Ecto neural progenitor cell (in vitro differentiated cells): Measurements from ENCODE around the gene PHF21B.
"Not testable (repeated sequence)": the region's sequence is repeated elsewhere in the genome, so short reads cannot be mapped to it uniquely, and the experiment has no call there.

Experiments
- DNase-seq: peaks from one replicate; pipeline ENCODE4 v3.0.0-alpha.2; 2018; ENCODE audit warnings: low spot score

PHF21B gene

DNA sequence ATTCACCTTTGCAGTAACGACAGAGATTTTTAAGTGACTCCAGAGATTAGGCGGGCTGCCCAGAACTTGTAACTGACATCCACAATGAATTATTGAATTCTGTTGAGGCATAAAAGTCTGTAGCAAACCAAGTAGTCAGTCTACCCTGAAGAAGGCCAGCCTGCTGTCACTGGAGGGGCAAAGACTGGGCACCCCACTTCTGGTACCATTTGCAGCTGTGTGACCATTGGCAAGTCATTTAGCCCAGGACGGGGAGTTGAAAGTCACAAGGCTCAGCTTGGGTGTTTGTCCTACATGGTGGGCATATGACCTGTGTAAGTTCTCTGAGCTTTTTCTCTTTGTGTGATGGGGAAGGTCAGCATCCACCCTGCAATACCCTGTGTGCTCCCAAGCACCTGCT is 138.0 kb downstream of the PHF21B start:
- no peak for DNase-seq

DNA sequence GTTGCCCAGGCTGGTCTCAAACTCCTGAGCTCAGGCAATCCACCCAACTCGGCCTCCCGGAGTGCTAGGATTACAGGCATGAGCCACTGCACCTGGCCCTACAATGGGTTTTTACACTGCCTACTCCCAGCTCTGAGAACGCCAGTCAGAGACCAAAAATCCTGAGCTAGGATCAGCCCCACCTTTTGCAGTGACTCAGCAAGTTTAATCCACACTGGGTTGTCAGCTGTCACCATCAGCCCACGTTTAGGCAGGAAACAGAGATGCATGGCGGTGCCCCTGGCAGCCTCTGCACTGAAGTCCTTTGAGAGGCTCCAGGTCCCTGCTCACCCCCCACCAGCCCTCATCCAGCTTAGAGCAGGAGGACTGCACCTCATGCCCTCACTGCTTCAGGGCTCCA is 139.8 kb downstream of the PHF21B start:
- DNase-seq, result no peak

DNA sequence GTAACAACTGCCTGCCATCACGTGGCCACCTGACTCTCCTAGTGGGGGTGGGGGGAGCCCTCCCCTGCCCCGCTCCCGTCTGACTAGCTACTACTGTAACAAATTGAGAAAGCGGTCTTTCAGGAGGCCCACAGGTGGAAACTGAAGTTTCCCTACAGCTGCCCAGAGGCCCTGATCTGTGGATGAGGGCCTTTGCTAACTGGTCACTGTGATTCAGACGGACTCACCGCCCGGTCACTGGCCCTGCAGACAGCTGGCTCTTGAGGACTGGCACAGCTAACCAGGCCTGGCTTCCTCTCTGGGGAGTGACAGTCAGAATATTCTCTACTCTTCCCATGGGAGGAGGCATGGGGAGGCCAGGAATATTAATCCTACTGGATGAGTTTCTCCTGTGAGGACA is 140.6 kb downstream of the PHF21B start:
- DNase-seq, result no peak

DNA sequence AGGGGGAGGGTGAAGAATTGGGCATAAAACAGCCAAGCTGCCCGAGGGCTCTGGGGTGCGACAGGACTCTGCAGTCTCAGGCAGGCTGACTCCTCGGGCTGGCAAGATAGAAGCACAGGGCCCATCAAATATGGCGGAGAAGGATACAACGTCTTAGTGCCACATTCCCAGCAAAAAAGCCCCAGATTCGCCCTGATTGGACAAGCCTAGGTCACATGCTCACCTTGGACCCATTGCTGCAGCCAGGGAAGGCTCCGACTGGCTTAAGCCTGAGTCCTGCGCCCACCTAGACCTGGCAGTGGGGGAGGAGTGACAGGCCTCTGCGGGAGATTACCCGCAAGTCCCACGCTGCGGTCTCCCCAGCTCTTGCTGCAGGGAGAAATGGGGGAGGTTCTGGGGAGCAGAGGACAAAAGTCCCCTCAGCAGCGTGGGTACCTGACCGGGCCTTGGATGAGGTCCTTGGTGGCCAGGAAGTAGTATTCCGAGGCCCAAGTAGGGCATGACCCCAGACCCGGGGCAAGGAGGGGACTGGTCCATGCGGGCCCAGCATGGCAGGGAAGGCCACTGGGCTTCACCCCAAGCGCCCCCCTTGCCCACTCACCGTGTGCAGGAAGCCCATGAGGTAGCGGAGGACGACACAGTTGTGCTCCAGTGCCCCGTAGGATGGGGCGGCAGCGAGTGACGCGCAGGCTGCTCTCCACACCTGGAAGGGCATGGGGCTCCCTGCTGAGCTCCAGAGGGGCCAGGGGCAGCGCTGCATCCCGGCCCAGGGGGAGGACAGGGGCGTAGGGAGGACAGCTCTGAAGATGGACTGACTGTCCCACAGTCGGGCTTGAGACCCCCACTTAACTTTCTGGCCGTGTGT is 144.4 kb downstream of the PHF21B start:
- no peak for DNase-seq

DNA sequence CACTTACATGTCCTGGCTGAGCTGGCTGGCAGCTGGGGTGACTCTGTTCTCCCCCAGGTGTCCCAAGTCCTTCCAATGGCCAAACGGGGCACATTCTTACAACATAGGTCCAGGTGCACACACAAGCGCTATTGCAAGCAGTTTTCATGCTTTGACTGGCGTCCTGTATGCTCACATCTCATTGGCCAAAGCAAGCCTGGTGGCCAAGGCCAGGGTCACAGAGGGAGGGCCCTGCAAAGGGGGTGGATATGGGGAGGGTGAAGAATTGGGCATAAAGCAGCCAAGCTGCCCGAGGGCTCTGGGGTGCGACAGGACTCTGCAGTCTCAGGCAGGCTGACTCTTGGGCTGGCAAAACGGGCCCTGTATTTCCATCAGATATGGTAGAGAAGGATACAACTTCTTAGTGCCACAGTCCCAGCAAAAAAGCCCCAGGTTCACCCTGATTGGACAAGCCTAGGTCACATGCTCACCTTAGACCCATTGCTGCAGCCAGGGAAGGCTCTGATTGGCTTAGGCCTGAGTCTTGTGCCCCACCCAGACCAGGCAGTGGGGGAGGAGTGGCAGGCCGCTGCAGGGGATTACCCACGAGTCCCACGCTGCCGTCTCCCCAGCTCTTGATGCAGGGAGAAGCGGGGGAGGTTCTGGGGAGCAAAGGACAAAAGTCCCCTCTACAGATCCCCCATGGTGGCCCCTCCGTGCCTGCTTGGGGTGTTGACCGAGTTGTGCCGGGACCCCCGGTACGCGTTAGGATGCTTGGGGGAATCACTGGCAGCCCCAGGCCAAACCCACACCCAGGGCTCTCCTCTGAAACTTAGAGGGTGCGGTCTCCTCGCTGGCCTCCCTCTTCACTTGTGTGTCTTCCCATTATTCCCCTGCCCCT is 146.6 kb downstream of the PHF21B start:
- no peak for DNase-seq

DNA sequence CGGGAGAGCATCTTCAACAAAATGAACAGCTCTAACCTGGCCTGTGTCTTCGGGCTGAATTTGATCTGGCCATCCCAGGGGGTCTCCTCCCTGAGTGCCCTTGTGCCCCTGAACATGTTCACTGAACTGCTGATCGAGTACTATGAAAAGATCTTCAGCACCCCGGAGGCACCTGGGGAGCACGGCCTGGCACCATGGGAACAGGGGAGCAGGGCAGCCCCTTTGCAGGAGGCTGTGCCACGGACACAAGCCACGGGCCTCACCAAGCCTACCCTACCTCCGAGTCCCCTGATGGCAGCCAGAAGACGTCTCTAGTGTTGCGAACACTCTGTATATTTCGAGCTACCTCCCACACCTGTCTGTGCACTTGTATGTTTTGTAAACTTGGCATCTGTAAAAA is 147.5 kb downstream of the PHF21B start:
- DNase-seq, result no peak

DNA sequence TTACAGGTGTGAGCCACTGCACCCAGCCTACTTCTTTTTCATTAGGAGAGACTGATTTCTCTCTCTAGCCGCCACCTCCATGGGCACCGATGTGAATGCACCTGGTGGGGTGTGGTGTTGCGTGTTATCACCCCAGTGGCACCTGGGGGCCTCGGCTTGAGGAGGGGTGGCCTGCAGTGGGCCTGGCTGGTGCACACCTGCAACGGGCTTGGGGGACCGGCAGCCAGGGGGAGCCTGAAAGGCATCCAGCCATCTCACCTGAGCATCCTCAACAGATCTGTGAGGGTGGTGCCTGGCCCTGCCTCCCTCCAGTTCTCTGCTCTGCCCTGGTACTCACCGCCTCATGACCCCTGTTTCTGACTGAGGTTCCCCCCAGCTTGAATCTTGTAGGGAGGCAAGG is 148.6 kb downstream of the PHF21B start:
- no peak for DNase-seq

DNA sequence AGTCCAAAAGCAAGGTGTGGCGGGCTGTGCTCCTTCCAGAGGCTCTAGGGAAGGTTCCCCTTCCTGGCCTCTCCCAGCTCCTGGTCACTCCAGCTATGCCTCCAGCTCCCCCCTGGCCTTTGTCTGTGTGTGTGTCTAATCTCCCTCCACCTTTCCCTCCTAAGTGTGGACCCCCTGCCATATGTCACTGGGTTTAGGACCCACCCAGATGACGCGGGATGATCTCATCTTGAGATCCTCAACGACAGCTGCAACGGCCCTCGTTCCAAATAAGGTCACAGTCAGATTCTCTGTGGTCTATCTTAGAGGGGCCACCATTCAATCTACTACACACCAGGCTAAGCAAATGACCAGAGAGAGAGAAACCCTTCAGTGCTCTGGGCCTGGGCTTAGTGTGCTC is 149.5 kb downstream of the PHF21B start:
- DNase-seq, result no peak

DNA sequence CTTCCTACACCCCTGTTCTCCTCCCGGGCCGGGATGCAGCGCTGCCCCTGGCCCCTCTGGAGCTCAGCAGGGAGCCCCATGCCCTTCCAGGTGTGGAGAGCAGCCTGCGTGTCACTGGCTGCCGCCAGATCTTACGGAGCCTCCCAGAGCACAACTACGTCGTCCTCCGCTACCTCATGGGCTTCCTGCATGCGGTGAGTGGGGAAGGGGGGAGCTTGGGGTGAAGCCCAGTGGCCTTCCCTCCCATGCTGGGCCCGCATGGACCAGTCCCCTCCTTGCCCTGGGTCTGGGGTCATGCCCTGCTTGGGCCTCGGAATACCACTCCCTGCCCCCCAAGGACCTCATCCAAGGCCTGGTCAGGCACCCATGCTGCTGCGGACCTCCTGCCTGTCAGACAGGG is 150.2 kb downstream of the PHF21B start:
- no peak for DNase-seq

DNA sequence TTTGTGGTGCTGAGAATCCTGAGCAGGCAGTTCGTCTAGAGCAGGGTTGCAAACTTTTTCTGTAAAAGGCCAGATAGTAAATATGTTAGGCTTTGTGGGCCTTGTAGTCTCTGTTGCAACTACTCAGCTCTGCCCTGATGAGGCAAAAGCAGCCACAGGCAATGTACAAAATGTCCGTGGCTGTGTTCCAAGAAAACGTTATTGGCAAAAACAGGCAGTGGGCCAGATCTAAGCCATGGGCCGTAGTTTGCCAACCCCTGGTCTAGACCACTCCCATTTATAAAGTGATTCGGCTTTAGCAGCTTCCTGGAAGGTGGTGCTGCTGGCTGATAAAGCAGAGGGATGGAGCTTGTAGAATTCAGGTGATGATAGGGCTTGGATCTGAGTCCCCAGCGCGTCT is 151.0 kb downstream of the PHF21B start:
- DNase-seq, result not testable (repeated sequence)

DNA sequence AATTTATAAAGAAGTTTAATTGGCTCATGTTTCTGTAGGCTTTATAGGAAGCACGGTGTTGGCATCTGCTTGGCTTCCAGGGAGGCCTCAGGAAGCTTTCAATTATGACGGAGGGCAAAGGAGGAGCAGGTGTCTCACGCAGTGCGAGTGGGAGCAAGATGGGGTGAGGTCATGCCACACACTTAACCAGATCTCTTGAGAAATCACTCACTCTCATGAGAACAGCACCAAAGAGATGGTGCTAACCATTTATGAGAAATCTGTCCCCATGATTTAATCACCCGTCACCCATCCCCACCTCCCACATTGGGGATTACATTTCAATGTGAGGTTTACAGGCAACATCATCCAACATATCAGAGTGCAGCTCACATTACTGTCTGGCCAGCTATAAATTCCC is 153.9 kb downstream of the PHF21B start:
- DNase-seq, result peak; percentile 19

DNA sequence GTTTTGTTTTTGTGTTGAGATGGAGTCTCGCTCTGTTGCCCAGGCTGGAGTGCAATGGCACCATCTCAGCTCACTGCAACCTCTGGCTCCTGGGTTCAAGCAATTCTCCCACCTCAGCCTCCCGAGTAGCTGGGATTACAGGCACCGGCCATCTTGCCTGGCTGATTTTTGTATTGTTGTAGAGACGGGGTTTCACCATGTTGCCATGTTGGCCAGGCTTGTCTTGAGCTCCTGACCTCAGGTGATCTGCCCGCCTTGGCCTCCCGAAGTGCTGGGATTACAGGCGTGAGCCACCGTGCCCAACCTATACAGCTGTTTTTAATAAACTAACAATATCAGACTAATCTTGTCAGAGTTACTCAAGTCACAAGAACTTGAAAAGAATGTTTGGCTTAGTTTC is 155.2 kb downstream of the PHF21B start:
- DNase-seq, result peak; percentile 4

DNA sequence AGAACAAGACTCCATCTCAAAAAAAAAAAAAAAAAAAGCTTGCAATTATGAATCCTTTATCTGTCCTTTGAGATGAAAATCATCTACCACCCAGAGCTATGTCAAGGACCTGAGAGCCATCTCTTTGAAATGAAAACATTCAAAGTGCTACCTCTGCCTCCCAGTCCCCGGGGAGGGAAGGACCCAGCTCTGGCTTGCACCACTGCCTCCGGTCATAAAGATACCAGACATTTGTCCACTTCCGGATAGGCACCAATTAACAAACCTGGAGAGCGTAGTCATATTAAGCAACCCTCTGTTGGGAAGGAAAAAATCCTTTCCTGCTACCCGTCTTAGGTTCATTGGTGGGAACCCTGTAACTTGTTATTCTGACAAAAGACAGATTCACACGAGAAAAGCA is 158.9 kb downstream of the PHF21B start:
- DNase-seq, result peak; percentile 5

DNA sequence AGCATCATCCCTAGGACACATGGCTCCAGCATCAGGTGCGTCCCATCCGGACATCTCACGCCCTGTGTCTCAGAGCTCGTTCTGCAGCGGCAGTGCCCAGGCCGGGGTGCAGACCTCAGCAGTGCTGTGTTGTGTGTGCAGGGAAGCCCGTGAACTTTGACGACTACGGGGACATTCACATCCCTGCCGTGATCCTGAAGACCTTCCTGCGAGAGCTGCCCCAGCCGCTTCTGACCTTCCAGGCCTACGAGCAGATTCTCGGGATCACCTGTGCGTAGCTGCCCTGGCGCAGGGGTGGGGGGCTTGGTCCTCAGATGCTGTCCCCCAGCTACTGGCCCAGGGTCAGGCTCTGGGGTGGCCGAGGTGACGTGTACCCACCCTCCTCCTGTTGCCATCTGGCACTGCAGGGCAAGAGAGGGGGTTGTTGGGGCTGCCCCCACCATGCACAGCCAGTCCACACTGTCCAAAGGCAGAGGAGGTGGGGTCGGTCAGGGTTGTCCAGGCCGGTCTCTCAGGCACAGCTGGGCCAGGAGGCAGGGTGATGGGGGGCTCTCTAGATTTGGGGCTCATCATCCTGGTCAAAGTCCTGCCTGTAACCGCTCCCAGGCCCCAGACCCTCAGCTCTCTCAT is 160.9 kb downstream of the PHF21B start:
- DNase-seq, result no peak

DNA sequence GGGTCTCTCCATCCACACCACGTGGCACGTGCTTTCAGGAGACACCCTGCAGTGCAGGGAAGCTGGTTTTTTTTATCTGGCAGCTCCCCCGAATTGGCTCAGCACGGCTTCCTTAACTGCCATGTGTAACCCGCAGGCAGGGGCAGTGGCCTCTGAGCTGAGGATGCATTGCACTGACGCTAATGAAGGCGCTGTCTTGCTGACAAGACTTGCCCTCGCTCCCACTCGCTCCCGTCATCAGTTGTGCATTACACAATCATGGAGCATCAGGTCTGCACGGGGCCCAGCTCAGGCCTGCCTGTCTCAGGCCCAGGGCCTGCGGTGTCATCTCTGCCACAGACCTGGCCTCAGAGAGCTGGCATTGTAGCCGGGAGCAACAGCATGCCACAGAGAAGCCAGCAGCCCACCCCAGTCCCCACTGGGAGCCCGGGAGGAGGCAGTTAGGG is 161.5 kb downstream of the PHF21B start:
- no peak for DNase-seq

DNA sequence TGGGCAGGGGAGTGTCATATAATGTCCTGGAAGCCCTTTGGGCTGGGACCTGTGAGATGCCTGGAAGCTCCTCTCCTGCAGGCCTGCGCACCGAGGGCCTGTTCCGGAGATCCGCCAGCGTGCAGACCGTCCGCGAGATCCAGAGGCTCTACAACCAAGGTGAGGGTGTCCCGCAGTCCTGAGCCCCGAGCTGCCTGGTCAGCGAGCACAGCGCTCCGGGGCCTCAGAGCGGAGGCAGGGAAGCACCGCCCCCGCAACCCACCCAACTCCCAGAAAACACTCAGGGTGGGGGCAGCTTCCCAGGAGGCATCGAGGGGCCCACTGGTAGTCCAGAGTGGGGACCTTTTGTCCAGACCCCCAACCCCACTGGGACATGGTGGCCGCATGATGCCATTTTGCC is 161.9 kb downstream of the PHF21B start:
- no peak for DNase-seq

DNA sequence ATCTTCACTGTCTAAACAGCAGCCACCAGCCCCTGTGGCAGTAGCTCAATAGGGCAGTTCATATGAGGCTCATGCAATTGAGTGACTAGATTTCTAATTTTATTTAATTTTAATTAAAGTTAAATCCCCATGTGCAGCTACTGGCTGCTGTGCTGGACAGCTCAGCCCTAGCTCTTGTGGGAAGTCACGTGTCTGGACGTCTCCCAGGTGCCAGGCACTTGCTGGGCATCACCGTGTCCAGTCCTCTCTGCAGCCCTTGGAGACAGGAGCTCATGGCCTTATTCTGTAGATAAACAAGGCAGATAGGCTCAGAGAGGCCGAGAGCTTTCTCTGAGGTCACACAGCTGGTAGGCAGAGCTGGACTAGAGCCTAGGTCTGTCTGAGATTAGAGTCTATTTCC is 162.4 kb downstream of the PHF21B start:
- DNase-seq, result no peak

DNA sequence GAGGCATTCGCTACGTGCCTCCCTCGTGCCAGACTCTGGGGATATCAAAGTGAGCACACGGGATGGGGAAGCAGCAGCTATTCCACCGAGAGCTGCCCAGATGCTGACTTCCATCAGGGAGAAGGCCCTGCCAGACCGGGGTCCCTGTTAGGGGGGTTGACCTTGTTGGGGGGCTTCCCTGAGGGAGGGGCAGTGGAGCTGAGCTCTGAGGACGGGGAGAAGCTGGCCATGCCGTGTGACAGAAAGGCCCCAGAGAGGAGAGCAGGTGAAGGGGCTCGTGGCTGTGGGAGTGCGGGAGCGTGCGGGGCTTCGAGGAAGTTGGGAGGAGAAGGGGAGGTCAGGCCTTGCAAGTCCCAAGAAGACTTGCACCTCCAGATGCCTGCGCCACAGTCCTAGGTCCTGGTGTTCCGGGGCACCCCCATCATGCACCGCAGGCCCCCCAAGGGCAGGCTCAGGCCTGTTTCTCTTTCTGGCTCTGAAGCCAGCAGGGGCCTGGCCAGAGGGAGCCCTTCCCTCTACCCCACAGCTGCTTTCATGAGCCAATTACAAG is 163.0 kb downstream of the PHF21B start:
- no peak for DNase-seq

DNA sequence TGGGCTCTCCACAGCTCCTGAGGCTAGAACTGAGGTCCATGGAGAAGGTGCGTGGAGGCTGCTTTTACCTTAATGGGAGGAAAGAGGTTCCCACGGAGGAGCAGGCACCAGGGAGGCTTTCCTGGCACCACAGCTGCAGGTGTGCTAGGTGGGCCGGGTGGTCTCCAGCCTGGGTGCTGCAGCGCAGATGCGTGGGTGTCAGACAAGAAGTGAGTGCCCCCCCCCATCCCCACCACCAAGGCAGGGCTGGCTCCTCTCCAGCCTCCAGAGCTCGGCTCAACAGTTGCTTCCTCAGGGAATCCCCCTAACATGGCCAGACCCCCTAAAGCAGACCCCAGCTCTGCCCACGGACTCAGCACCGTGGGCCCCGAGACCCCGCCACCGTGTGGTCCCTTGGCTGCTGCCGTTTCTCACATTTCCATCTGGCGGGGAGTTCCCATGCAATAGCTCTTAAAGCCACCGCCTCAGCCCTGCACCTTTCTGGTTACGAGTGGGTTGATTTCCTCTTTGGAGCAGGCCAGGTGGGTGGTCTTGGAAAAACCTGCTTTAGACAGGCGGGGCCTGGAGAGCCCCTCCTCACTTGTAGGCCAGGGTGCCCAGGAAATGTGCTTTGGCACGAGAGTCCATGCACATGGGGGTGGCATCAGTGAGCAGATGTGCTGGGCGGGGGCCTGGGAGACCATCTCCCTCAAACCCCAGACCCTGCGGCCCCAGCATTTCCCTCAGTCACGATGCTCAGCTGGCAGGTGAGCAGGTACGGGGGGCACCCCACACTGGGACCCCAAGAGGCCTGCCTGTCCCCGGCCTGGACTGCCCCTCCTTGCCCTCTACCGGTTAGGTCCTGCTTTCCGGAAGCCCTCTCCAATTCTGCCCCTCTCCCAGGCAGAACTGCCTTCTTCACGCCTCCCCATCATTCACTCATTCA is 163.7 kb downstream of the PHF21B start:
- DNase-seq, result no peak

DNA sequence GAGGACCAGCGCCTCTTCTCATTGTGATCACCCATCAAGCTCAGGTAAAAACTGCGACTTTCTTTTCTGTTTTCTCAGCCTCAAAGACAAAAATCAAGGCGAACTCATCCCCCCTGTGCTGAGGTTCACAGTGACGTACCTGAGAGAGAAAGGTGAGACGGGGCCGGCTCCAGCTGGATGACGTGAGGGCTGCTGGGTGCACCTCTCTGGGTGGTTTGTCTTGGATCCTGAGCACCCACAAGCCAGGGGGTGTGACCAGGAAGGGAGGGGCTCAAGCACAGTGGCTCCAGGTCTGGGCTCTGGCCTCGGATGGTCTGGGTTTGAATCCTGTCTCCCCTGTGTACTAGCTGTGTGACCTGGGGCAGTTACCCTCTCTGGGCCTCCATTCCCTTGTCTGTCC is 164.6 kb downstream of the PHF21B start:
- DNase-seq, result no peak

DNA sequence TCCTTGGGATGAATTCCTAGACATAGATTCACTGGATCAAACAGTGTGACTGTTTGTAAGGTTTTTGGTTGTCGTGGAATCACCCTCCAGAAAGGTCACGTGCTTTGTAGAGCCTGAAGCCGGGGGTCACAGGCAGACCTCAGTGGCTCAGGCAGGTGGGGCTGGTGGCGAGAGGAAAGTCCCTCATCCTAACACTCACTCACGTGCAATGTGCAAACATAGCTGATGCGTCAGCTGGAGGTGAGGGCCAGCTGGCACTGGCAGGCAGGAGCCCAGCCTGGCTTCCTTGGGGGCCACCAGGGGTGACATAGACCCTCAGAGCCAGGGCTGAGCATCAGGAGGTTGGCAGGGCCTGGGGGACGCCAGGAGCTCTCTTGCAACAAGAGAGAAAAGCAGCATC is 167.4 kb downstream of the PHF21B start:
- no peak for DNase-seq
